Forelimb muscle (tissue), 1 donor: ENCODE measurements around the gene TBX4. TPM values are rescaled to one million over a fixed set of nuclear protein-coding genes. Genes with fewer than 3 reads are reported as not detected.
"Not testable (repeated sequence)": the region's sequence is repeated elsewhere in the genome, so short reads cannot be mapped to it uniquely, and the experiment has no call there.

ENCODE experiments used
- DNase-seq: peaks from one replicate; pipeline ENCODE4 v3.0.0-alpha.2; 2013; ENCODE audit warnings: low read depth
- polyA plus RNA-seq: library from polyadenylated mRNA; unstranded; fragments of 120-200 nt; gene quantifications from one replicate; pipeline ENCODE4 v1.2.1, GENCODE V29; 2013; ENCODE audit not compliant: insufficient read length

TBX4 gene
- polyA plus RNA-seq, 1 donor: 7.7 TPM

- DNase-seq: no peak
Measured at GRCh38 chr17:61524319-61524718, 72.1 kb downstream of the TBX4 start.

GRCh38 chr17:61527441-61527840 lies 75.2 kb downstream of the TBX4 start:
- not testable (repeated sequence) for DNase-seq

GRCh38 chr17:61528171-61528570 lies 75.9 kb downstream of the TBX4 start:
- no peak for DNase-seq

- no peak for DNase-seq
Measured at GRCh38 chr17:61531223-61531622, 79.0 kb downstream of the TBX4 start.

- DNase-seq: no peak
Measured at GRCh38 chr17:61532826-61533225, 80.6 kb downstream of the TBX4 start.

GRCh38 chr17:61533797-61534196 lies 81.6 kb downstream of the TBX4 start:
- DNase-seq: no peak

GRCh38 chr17:61534414-61534813 lies 82.2 kb downstream of the TBX4 start:
- no peak for DNase-seq

Other genes with a start within 250 kb of the TBX4 start
- 10.9 TPM for gene TBX2, start 52.6 kb upstream of the TBX4 start, polyA plus RNA-seq
- 1.0 TPM for gene NACA2, start 138.8 kb downstream of the TBX4 start, polyA plus RNA-seq